Ectodermal cell (in vitro differentiated cells): ENCODE data around the gene TIA1. TPM values are rescaled to one million over a fixed set of nuclear protein-coding genes. Genes with fewer than 3 reads are reported as not detected.
"Not testable (repeated sequence)": the region's sequence is repeated elsewhere in the genome, so short reads cannot be mapped to it uniquely, and the experiment has no call there.

Experiments
- H3K27ac ChIP-seq: 2 replicates; pipeline ENCODE4 v1.7.0; 2013; ENCODE audit warnings: mild to moderate bottlenecking, low read depth, low read length; ENCODE audit not compliant: insufficient read depth, poor library complexity, severe bottlenecking
- H3K27me3 ChIP-seq: 2 replicates; pipeline ENCODE4 v1.7.0; 2013; ENCODE audit warnings: mild to moderate bottlenecking, low read length; ENCODE audit not compliant: insufficient read depth, control insufficient read depth, poor library complexity, severe bottlenecking
- H3K36me3 ChIP-seq: one replicate; pipeline ENCODE4 v1.7.0; 2013; ENCODE audit warnings: low read length; ENCODE audit not compliant: control insufficient read depth, insufficient read depth
- H3K4me1 ChIP-seq: one replicate; pipeline ENCODE4 v1.7.0; 2013; ENCODE audit warnings: low read length; ENCODE audit not compliant: control insufficient read depth, insufficient read depth
- H3K4me3 ChIP-seq: 2 replicates; pipeline ENCODE4 v1.7.0; 2013; ENCODE audit warnings: low read depth, low read length, control low read depth; ENCODE audit not compliant: insufficient read depth
- H3K9me3 ChIP-seq: 2 replicates; pipeline ENCODE4 v1.7.0; 2013; ENCODE audit warnings: mild to moderate bottlenecking, low read length, moderate library complexity; ENCODE audit not compliant: control insufficient read depth
- WGBS, 2 experiments: methylation state at CpG; one replicate each; pipeline ENCODE4 v1.1.7; 2013; ENCODE audit warnings: missing lambda C conversion rate in 2 of 2; 5-methylcytosine and 5-hydroxymethylcytosine counted together
- polyA plus RNA-seq, 4 experiments: library from polyadenylated mRNA; stranded (reverse); fragments of 50-300 nt; gene quantifications; one replicate each; pipeline ENCODE4 v1.2.3, GENCODE V29; 2013

Gene TIA1
- 264 TPM for polyA plus RNA-seq (2013, experiment 1 of 4)
- polyA plus RNA-seq (2013, experiment 2 of 4), result 284 TPM
- polyA plus RNA-seq (2013, experiment 3 of 4), result 263 TPM
- 265 TPM for polyA plus RNA-seq (2013, experiment 4 of 4)

DNA sequence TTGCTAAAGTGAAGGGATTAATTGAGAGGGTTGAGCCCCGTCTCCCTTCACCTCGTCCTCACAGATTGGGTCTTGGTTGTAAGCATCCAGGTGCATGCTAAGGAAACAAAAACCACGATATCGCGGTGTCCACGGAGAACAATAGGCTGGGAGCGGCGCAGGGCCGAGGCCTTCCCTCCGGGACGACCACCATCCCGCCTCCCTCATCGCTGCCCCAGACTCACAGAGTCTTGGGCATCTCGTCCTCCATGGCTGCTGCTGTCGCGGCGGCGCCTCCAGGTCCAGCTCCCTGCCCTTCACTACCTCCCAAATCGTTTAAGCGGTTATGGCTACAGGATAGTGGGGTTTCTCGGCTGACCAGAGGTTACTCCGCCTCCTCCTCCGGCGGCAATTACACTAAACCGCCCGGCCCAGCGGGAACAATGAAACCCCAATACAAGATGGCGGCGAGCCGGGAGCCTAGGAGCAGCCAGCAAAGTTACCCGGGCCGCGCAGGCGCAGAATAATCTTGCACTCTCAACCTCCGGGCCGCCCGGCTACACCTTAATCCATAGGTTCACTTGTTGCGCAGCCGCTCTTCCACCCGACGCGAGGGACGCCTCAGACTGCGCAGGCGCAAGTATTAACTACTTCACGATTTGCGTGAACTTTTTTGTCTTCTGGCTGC is at the start of gene TIA1:
Gene TIA1, minus strand, starts transcription at position 448 of the 667 bp plus-strand sequence. Its CDS starts 198 bp downstream, at position 250.
- Histone ChIP-seq H3K4me1 (peaks cover 12% of the 10 kb centered on the region), H3K4me3 (peak within 1 kb of the TSS; percentile 81), H3K36me3 (no peaks in the 10 kb centered on the region), H3K9me3 (no peaks in the 10 kb centered on the region), H3K27ac (peak within 1 kb of the TSS; percentile 100), H3K27me3 (no peaks in the 10 kb centered on the region)
- 0% methylated on average over 47 of the region's 47 CpGs for WGBS, 2 experiments

DNA sequence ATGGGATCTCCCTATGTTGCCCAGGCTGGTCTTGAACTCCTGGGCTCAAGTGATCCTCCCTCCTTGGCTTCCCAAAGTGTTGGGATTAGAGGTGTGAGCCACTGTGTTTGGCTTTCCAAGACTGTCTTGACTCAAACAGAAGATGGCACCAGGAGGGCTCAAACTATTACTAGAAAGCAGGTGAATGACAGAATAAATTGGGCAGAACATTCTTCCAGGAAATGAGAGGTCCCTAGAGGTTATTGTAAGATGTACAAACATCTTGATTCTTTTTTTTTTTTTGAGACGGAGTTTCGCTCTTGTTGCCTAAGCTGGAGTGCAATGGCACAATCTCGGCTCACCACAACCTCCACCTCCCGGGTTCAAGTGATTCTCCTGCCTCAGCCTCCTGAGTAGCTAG is 49.4 kb upstream of the TIA1 start:
- not testable (repeated sequence) for H3K27ac ChIP-seq, H3K27me3 ChIP-seq, H3K9me3 ChIP-seq, H3K4me1 ChIP-seq, H3K4me3 ChIP-seq
- peaks cover 18% of the 10 kb centered on the region for H3K36me3 ChIP-seq
- WGBS, 2 experiments, result 91 to 95% methylated on average over 4 of the region's 4 CpGs

GRCh38 chr2:70283500-70284191 is 35.2 kb upstream of the TIA1 start:
- Histone ChIP-seq H3K27ac (no peak overlapping the region), H3K36me3 (peaks cover 40% of the 10 kb centered on the region)

DNA sequence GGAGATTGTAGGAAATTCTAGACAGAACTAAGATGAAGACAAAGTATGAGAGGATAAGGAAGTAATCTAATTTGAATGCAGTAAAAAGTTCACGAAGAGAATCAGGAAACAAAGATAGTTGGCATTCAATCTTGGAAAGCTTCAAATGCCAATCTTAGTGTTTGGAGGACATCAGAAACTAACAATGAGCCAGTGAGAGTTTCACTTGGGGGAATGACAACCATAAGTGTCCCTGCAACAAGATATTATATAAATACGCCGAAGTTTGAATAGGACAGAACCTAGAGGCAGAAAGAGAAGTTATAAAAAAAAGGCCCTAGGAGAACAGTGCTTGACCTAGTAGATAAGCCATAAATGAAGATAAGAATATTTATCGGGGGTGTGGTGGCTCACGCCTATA is 34.0 kb upstream of the TIA1 start:
- Histone ChIP-seq H3K4me1 (no peaks in the 10 kb centered on the region), H3K36me3 (peaks cover 42% of the 10 kb centered on the region), H3K4me3 (no peak overlapping the region), H3K9me3 (no peaks in the 10 kb centered on the region), H3K27ac (no peak overlapping the region), H3K27me3 (no peaks in the 10 kb centered on the region)
- WGBS, 2 experiments, result 98 to 99% methylated on average over 5 of the region's 5 CpGs

More at GRCh38 chr2:70283500-70284191, 35.2 kb upstream of the TIA1 start:
- Histone ChIP-seq H3K4me1 (no peaks in the 10 kb centered on the region), H3K27me3 (no peaks in the 10 kb centered on the region), H3K9me3 (no peaks in the 10 kb centered on the region), H3K4me3 (no peak overlapping the region)
- WGBS, 2 experiments, result 85 to 95% methylated on average over 4 to 5 of the region's 5 CpGs

- Histone ChIP-seq H3K36me3 (peaks cover 43% of the 10 kb centered on the region), H3K9me3 (no peaks in the 10 kb centered on the region), H3K27me3 (no peaks in the 10 kb centered on the region), H3K4me3 (no peak overlapping the region), H3K4me1 (no peaks in the 10 kb centered on the region), H3K27ac (no peak overlapping the region)
- WGBS, 2 experiments, result 96 to 99% methylated on average over 2 of the region's 2 CpGs
Measured at GRCh38 chr2:70280242-70280798, 31.9 kb upstream of the TIA1 start.

DNA sequence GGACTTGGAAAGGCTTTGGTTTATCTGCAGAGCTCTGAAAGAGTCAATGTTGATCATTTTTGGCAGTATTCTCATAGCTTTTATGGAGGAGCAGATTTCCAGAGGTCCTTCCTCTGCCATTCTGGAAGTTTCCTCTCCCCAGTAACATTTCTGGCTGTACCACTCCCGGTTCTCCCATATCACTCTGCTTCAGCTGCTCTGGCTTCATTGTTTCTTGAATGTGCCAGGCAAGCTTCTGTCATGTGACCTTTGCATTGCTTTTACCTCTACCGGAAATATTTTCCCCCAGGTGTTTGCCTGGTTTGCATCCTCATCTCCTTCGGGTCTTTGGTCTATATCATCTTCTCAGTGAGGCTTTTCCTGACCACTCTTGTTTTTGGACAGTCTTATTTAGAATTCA is 21.9 kb upstream of the TIA1 start:
- H3K9me3 ChIP-seq, result no peaks in the 10 kb centered on the region
- no peak overlapping the region for H3K4me3 ChIP-seq
- no peak overlapping the region for H3K27ac ChIP-seq
- no peaks in the 10 kb centered on the region for H3K4me1 ChIP-seq
- H3K36me3 ChIP-seq, result peaks cover 1% of the 10 kb centered on the region
- H3K27me3 ChIP-seq, result no peaks in the 10 kb centered on the region
- WGBS, 2 experiments, result 86 to 90% methylated on average over 3 of the region's 3 CpGs

- not testable (repeated sequence) for H3K9me3 ChIP-seq, H3K27me3 ChIP-seq, H3K4me1 ChIP-seq, H3K27ac ChIP-seq, H3K4me3 ChIP-seq, H3K36me3 ChIP-seq
- WGBS, 2 experiments, result 90 to 94% methylated on average over 17 to 18 of the region's 18 CpGs
Measured at GRCh38 chr2:70269422-70270302, 21.2 kb upstream of the TIA1 start.

- 96 to 97% methylated on average over 28 to 30 of the region's 30 CpGs for WGBS, 2 experiments
- H3K36me3 ChIP-seq, H3K27ac ChIP-seq, H3K9me3 ChIP-seq, H3K4me1 ChIP-seq, H3K27me3 ChIP-seq, H3K4me3 ChIP-seq: not testable (repeated sequence)
Measured at GRCh38 chr2:70266925-70267324, 18.5 kb upstream of the TIA1 start.

DNA sequence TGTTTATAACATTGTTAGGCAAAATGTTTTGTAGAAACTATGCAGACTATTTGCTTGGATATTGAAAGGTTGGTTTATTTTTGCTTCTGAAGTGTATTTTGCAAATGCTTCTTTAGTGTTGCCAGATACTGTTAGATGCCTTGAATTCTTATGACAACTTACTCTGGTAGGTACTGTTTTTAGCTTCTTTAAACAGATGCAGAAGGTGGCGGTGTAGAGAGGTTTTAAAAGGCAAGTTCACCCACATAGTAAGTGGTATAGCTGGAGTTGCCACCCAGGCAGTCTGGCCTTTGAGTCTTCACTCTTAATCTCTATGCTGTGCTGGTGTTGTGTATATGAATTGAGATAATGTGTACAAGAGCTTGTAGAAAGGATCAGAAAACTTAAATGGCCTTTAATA is 13.1 kb upstream of the TIA1 start:
- Histone ChIP-seq H3K27ac (no peak overlapping the region), H3K9me3 (no peaks in the 10 kb centered on the region), H3K4me1 (no peaks in the 10 kb centered on the region), H3K36me3 (peaks cover 7% of the 10 kb centered on the region), H3K4me3 (no peak overlapping the region), H3K27me3 (no peaks in the 10 kb centered on the region)
- WGBS, 2 experiments, result 88 to 94% methylated on average over 1 of the region's 1 CpG

DNA sequence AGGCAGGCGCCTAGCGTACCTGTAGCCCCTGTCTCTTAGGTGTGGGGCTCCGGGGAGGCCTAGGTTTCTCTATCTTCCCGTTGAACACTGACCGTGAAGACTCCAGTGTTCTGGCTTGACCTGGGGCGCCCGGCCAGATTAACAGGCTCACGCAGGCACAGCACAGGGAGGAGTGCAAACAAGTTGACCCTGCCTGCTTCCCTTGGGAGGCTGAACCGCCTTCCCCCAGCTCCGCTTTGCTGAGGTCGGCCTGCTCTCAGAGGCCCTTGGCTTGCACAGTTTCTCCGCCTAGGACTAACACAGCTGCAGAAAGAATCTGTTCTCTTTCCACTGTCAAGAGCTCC is 10.1 kb upstream of the TIA1 start:
- no peak overlapping the region for H3K27ac ChIP-seq
- no peaks in the 10 kb centered on the region for H3K27me3 ChIP-seq
- 10 to 14% methylated on average over 12 of the region's 12 CpGs for WGBS, 2 experiments
- H3K4me1 ChIP-seq, result no peaks in the 10 kb centered on the region
- no peaks in the 10 kb centered on the region for H3K9me3 ChIP-seq
- H3K36me3 ChIP-seq, result peaks cover 7% of the 10 kb centered on the region
- H3K4me3 ChIP-seq, result peak overlapping the region; percentile 79
